SU-DHL-6 (cell line): Measurements from ENCODE around the gene KCNC3.

Experiments
- H2AFZ ChIP-seq: fragments of 200-600 bp; sonication (generic); 2 replicates; pipeline ENCODE4 v1.6.1; 2014; ENCODE audit warnings: low read depth, mild to moderate bottlenecking, moderate library complexity, mixed read lengths, antibody characterized with exemption, low read length; ENCODE audit not compliant: severe bottlenecking
- H3F3A ChIP-seq: fragments of 200-600 bp; shearing (Covaris generic); 2 replicates; pipeline ENCODE4 v1.6.0; 2016; ENCODE audit warnings: antibody characterized with exemption, mild to moderate bottlenecking; ENCODE audit not compliant: insufficient read depth
- H3K27ac ChIP-seq: fragments of 200-600 bp; sonication (generic); 2 replicates; pipeline ENCODE4 v1.5.1; 2016; ENCODE audit warnings: low read depth, mild to moderate bottlenecking, low read length, moderate library complexity, mixed read lengths
- H3K27me3 ChIP-seq: fragments of 200-600 bp; sonication (generic), shearing (Covaris generic); 2 replicates; pipeline ENCODE4 v1.6.0; 2014; ENCODE audit warnings: mild to moderate bottlenecking, low read length
- H3K36me3 ChIP-seq: fragments of 200-600 bp; sonication (generic); 2 replicates; pipeline ENCODE4 v1.6.1; 2014; ENCODE audit warnings: mild to moderate bottlenecking, low read length, mixed read lengths
- H3K4me2 ChIP-seq: fragments of 300-600, 200-600 bp; shearing (Covaris generic), sonication (generic); 2 replicates; pipeline ENCODE4 v1.6.0; 2014; ENCODE audit warnings: low read length, low read depth, mild to moderate bottlenecking; ENCODE audit not compliant: poor library complexity, severe bottlenecking
- H3K4me3 ChIP-seq: fragments of 200-600 bp; sonication (generic); 2 replicates; pipeline ENCODE4 v1.5.1; 2014; ENCODE audit warnings: antibody characterized with exemption, low read length, mild to moderate bottlenecking, mixed read lengths; ENCODE audit not compliant: insufficient read depth, poor library complexity, severe bottlenecking
- H3K79me2 ChIP-seq: fragments of 200-600 bp; sonication (generic); 2 replicates; pipeline ENCODE4 v1.6.1; 2014; ENCODE audit warnings: mild to moderate bottlenecking, low read length, moderate library complexity; ENCODE audit not compliant: insufficient read depth
- H3K9ac ChIP-seq: fragments of 200-600 bp; sonication (generic); 2 replicates; pipeline ENCODE4 v1.7.0; 2014; ENCODE audit warnings: mild to moderate bottlenecking, low read length
- H3K9me2 ChIP-seq: fragments of 200-600 bp; sonication (generic); replicated peaks from 2 replicates; pipeline ENCODE4 v1.6.1; 2014; ENCODE audit warnings: low read length; ENCODE audit not compliant: insufficient read depth
- H3K9me3 ChIP-seq: fragments of 200-600 bp; sonication (generic); 2 replicates; pipeline ENCODE4 v1.6.1; 2014; ENCODE audit warnings: low read length, mixed read lengths; ENCODE audit not compliant: insufficient read depth
- H4K20me1 ChIP-seq: fragments of 200-600 bp; sonication (generic); 2 replicates; pipeline ENCODE4 v1.6.1; 2014; ENCODE audit warnings: low read depth, mild to moderate bottlenecking, antibody characterized with exemption, low read length, moderate library complexity, mixed read lengths
- EZH2phosphoT487 ChIP-seq: fragments of 200-600 bp; sonication (generic), shearing (Covaris generic); conservative IDR thresholded peaks from 2 replicates; pipeline ENCODE4 v1.6.1; 2018; ENCODE audit warnings: mild to moderate bottlenecking, antibody characterized with exemption, low read length, moderate library complexity, mixed read lengths
- TF ChIP-seq, protein P1 (sequence below): fragments of 200-600 bp; sonication (generic); IDR thresholded peaks from one replicate; pipeline ENCODE4 v1.5.1; 2017; ENCODE audit warnings: antibody characterized with exemption, mild to moderate bottlenecking, low read length, moderate library complexity; ENCODE audit not compliant: insufficient read depth, poor library complexity, severe bottlenecking

Gene KCNC3

GRCh38 chr19:50303558-50303957 lies 25.6 kb downstream of the KCNC3 start:
- Histone ChIP-seq H3K27me3 (no peaks in the 10 kb centered on the region), H3K9me3 (no peaks in the 10 kb centered on the region), H3K27ac (no peak overlapping the region), H3K9ac (no peak overlapping the region), H3K36me3 (no peaks in the 10 kb centered on the region), H3F3A (no peaks in the 10 kb centered on the region), H3K9me2 (no peaks in the 10 kb centered on the region), H3K4me3 (no peak overlapping the region), H3K79me2 (no peaks in the 10 kb centered on the region), H2AFZ (no peak overlapping the region), H4K20me1 (no peaks in the 10 kb centered on the region), H3K4me2 (no peak overlapping the region)
- TF ChIP-seq, protein P1, sequence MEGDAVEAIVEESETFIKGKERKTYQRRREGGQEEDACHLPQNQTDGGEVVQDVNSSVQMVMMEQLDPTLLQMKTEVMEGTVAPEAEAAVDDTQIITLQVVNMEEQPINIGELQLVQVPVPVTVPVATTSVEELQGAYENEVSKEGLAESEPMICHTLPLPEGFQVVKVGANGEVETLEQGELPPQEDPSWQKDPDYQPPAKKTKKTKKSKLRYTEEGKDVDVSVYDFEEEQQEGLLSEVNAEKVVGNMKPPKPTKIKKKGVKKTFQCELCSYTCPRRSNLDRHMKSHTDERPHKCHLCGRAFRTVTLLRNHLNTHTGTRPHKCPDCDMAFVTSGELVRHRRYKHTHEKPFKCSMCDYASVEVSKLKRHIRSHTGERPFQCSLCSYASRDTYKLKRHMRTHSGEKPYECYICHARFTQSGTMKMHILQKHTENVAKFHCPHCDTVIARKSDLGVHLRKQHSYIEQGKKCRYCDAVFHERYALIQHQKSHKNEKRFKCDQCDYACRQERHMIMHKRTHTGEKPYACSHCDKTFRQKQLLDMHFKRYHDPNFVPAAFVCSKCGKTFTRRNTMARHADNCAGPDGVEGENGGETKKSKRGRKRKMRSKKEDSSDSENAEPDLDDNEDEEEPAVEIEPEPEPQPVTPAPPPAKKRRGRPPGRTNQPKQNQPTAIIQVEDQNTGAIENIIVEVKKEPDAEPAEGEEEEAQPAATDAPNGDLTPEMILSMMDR = no peak
- TF ChIP-seq EZH2phosphoT487 = no peak

GRCh38 chr19:50301607-50301971 lies 27.6 kb downstream of the KCNC3 start:
- no peaks in the 10 kb centered on the region for H3F3A ChIP-seq
- H3K4me3 ChIP-seq = no peak overlapping the region
- no peaks in the 10 kb centered on the region for H4K20me1 ChIP-seq
- H2AFZ ChIP-seq = no peak overlapping the region
- no peaks in the 10 kb centered on the region for H3K27me3 ChIP-seq
- no peak overlapping the region for H3K9ac ChIP-seq
- no peaks in the 10 kb centered on the region for H3K9me3 ChIP-seq
- H3K4me2 ChIP-seq = no peak overlapping the region
- TF ChIP-seq EZH2phosphoT487 = no peak
- TF ChIP-seq, protein P1 = no peak
- no peaks in the 10 kb centered on the region for H3K36me3 ChIP-seq
- no peak overlapping the region for H3K27ac ChIP-seq
- H3K9me2 ChIP-seq = no peaks in the 10 kb centered on the region
- H3K79me2 ChIP-seq = no peaks in the 10 kb centered on the region

DNA sequence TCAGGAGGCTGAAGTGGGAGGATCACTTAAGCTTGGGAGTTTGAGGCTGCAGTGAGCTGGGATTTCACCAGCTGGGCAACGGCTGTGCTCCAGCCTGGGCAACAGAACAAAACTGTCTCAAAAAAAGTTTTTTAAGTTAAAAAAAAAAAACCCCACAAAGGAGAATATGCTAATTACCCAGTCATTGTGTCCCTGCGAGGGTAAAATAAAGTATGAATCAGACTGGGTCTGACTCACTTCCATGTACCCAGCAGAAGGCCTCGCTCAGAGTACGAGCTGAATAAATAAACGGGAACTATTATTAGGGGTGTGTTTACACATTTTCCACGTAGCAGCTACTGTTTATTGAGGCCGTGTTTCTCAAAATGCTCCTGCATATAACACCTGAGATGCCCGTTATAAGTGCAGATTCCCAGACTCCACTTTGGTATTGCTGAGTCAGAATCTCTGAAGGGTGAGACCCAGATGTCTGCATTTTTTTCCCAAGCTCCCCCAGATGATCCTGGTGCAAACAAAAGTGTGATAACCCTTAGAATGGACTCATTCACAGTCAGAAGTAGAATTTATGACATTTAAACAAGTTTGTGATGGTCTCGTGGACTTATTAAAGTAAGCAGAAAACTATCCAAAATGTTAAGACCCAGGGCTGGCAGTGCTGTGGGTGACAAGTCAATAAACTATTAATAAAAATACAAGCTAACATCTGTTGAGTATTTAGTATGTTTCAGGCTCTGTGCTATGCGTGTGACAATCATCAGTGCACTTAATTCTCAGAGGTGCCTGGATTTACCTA lies 28.2 kb downstream of the KCNC3 start:
- Histone ChIP-seq H3K27me3 (no peaks in the 10 kb centered on the region), H2AFZ (no peak overlapping the region), H3K36me3 (no peaks in the 10 kb centered on the region), H3K9me2 (no peaks in the 10 kb centered on the region), H3K9ac (no peak overlapping the region), H4K20me1 (no peaks in the 10 kb centered on the region), H3K27ac (no peak overlapping the region), H3K4me3 (no peak overlapping the region), H3K9me3 (no peaks in the 10 kb centered on the region), H3K4me2 (no peak overlapping the region), H3F3A (no peaks in the 10 kb centered on the region), H3K79me2 (no peaks in the 10 kb centered on the region)
- TF ChIP-seq EZH2phosphoT487 = no peak
- TF ChIP-seq, protein P1 = no peak
